ENCODE measurements around the gene SLC38A10.
A peak's percentile ranks its signal among the peaks of the same experiment; 100 is the strongest.

Gene SLC38A10

DNA sequence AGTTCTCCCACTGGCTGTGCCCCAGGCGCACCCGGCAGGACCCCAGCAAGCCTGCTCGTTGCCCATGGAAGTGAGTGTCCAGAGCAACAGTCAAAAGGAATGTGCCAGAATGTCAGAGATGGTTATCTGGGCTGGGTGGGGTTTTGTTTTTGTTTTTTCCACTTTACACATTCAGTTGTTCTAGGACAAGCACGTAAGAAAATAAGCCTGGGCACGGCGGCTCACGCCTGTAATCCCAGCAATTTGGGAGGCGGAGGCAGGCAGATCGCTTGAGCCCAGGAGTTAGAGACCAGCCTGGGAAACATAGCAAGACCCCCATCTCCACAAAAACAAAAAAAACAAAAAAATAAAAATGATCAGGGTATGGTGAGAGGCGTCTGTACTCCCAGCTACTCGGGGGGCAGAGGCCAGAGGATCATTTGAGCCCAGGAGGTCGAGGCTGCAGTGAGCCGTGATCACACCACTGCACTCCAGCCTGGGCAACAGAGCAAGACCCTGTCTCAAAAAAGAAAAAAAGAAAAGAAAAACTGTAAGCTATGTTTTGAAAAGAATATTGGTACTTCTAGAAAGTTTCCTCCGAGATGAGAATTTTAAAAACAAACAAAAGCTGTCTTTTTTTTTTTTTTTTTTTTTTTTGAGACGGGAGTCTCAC is 47.6 kb downstream of the SLC38A10 start:
- in situ Hi-C loops (cut with MboI; ENCODE audit: low pct_unique_long_range_greater_than_20kb, low sequenced_read_pairs): no loop called here

GRCh38 chr17:81246679-81247338 is 48.3 kb downstream of the SLC38A10 start:
- in situ Hi-C loops (cut with MboI; ENCODE audit: low pct_unique_long_range_greater_than_20kb, low sequenced_read_pairs): no loop called here
- DNase-seq: no peak

More for the DNA sequence above, 47.6 kb downstream of the SLC38A10 start:
- DNase-seq: no peak

GRCh38 chr17:81246343-81246670 is 48.8 kb downstream of the SLC38A10 start:
- DNase-seq: no peak
- in situ Hi-C loops (cut with MboI; ENCODE audit: low pct_unique_long_range_greater_than_20kb, low sequenced_read_pairs): no loop called here

- in situ Hi-C loops (cut with MboI; ENCODE audit: low pct_unique_long_range_greater_than_20kb, low sequenced_read_pairs): no loop called here
- DNase-seq: no peak
Measured at GRCh38 chr17:81245665-81246342, 49.3 kb downstream of the SLC38A10 start.

DNA sequence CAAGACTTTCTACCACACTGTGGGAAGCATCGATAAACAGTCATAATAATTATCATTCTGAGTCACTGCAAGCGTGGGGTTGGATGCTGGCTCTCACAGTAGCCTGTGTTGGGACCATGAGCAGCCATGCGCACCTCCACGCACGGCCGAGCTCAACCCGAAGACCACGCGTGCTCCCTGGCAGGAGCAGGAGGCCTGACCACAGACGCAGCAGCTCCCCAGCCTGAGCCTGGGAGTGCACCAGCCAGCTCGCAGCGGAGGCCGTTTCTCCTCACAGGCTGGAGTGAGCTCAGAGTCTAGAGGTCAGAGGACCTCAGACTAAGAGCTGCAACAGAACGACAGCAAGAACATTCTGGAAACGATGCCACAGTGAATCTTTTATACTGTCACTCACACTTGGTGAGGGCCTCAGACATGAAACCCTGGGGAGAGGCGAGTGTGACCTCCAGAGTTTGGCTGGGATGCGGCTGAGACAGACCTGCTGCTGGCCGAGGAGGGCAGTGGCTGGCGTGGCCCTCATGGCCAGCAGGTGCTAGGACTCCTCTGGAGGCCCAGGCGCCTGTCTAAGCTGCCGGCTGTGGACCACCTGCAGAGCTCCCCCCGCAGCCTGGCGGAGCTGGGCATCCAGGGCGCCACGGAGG is 50.0 kb downstream of the SLC38A10 start:
- in situ Hi-C loops (cut with MboI; ENCODE audit: low pct_unique_long_range_greater_than_20kb, low sequenced_read_pairs): no loop called here
- no peak for DNase-seq

DNA sequence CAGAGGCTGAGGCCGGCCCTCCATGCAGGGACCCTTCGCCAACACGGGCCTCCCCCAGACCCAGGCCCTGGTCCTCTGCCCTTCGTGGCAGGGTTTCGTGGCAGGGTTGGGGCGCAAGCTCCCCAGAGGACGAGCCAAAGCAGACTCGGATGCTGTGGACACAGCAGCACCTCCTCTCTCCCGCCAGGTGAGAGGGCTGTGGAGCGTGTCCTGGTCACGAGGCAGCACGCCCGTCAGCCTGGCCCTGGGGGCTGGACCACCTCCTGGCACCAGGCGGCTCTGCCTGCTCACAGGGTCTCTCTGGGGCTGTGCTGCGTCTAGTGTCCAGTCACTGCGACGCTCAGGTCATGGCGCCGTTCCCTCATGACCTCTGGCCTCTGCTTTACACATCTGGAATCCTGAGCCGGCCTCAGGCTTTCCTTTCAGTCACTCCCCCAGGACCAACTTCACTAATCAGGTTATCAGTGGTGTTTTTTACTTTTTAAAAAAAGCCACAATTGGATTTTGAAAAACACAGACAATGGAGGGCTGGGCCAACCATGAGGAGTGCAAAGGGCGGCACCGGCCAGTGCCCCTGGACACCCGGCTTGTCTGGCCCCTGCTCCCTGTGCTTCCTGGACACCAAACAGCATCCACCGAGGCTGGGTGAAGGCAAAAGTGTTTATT is 50.6 kb downstream of the SLC38A10 start:
- in situ Hi-C loops (cut with MboI; ENCODE audit: low pct_unique_long_range_greater_than_20kb, low sequenced_read_pairs): no loop called here
- no peak for DNase-seq

DNA sequence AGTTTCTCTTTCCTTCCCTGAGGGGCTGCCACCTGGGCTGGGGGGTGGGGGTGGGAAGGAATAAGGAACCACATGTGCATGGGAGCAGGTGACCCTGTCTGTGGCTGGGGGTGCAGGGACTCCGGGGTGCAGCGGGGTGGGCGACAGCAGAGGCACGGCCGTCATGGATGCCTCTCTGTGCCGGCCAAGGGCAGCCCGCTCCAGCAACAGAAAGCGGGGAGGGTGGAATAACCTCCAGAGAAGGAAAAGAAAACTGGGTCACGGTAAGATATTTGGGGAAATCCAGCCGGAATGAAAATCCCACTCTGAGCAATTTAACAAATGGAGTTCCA is 51.8 kb downstream of the SLC38A10 start:
- no peak for DNase-seq
- in situ Hi-C loops (cut with MboI; ENCODE audit: low pct_unique_long_range_greater_than_20kb, low sequenced_read_pairs): no loop called here

GRCh38 chr17:81242421-81243332 is 52.4 kb downstream of the SLC38A10 start:
- in situ Hi-C loops (cut with MboI; ENCODE audit: low pct_unique_long_range_greater_than_20kb, low sequenced_read_pairs): no loop called here
- no peak for DNase-seq

GRCh38 chr17:81241648-81242420 is 53.3 kb downstream of the SLC38A10 start:
- DNase-seq: peak; percentile 81
- in situ Hi-C loops (cut with MboI; ENCODE audit: low pct_unique_long_range_greater_than_20kb, low sequenced_read_pairs): no loop called here

- no peak for DNase-seq
- in situ Hi-C loops (cut with MboI; ENCODE audit: low pct_unique_long_range_greater_than_20kb, low sequenced_read_pairs): no loop called here
Measured at GRCh38 chr17:81241203-81241602, 53.9 kb downstream of the SLC38A10 start.

GRCh38 chr17:81240761-81241160 is 54.3 kb downstream of the SLC38A10 start:
- no peak for DNase-seq
- in situ Hi-C loops (cut with MboI; ENCODE audit: low pct_unique_long_range_greater_than_20kb, low sequenced_read_pairs): no loop called here

DNA sequence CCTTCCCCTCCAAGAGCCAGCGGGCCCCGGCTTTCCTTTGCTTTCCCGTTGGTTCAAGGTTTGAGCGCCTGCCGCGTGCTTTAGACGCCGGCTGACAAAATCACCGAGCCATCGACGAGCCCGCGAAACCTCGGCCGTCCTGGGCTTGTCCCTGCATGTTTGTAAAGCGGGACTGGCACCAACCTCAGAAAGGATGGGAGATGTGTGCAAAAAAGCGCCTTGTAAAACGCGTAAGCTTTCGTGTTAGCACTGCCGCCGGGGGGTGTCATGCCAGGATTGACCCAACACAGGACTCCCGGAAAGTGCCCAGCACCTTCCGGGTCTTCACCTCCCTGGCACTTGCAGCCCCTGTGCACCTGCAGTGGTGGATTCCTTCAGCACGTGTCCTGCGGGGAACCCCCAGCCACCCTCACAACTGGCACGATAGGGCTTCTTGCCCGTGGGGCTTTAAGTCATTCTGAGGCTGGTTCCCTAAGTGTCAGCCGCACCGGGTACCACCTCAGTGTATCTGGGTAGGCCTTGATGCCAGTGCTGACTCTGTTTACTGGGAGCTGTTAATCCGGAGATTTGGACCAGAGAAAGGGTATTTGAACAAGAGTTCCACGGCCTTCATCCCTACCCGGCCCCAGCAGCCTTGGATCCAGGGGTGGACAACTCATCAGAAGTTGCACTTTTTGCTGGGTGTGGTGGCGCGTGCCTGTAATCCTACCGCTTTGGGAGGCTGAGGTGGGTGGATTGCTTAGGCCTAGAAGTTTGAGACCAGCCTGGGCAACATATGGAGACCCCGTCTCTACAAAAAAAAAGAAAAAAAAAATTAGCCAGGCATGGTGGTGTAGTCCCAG is 55.2 kb downstream of the SLC38A10 start:
- in situ Hi-C loops (cut with MboI; ENCODE audit: low pct_unique_long_range_greater_than_20kb, low sequenced_read_pairs): no loop called here
- peak; percentile 57 for DNase-seq

- in situ Hi-C loops (cut with MboI; ENCODE audit: low pct_unique_long_range_greater_than_20kb, low sequenced_read_pairs): no loop called here
- DNase-seq: peak; percentile 99
Measured at GRCh38 chr17:81238815-81239713, 56.0 kb downstream of the SLC38A10 start, which contains the start of the genes NDUFAF8 and TEPSIN. Gene NDUFAF8, plus strand, starts transcription at chr17:81239318. Its CDS starts 46 bp downstream, at chr17:81239364. Gene TEPSIN, minus strand, starts transcription at chr17:81239055. Its CDS starts 22 bp downstream, at chr17:81239033.

DNA sequence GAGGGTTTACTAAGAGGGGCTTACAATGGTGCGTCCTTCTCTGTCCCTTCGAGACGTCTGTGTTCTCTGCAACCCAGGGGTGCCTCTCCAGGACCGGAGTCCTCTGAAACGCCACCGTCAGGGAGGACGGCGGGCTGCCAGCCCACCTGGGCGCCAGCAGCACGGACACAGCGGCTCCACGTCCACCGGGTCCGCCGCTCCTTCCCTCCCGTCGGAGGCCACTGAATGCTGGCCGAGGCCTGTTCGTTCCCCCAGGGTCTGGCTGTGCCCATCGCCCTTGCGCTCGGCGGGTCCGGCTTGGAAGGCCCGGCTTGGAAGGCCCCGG is 56.7 kb downstream of the SLC38A10 start:
- in situ Hi-C loops (cut with MboI; ENCODE audit: low pct_unique_long_range_greater_than_20kb, low sequenced_read_pairs): no loop called here

GRCh38 chr17:81237591-81238489 is 57.3 kb downstream of the SLC38A10 start:
- in situ Hi-C loops (cut with MboI; ENCODE audit: low pct_unique_long_range_greater_than_20kb, low sequenced_read_pairs): no loop called here
- DNase-seq: no peak

More for the DNA sequence above, 56.7 kb downstream of the SLC38A10 start:
- no peak for DNase-seq

Measured in KBM-7 (cell line).